Thyroid gland (tissue), 4 donors: Measurements from ENCODE around the gene TCEANC.

Experiments used
- POLR2A ChIP-seq, 2 donors: fragments of 450-650 bp; IDR thresholded peaks; one replicate each; pipeline ENCODE4 v1.6.1; 2017; ENCODE audit warnings: antibody characterized with exemption in 2 of 2, mild to moderate bottlenecking in 2 of 2, moderate library complexity in 1 of 2
- TF ChIP-seq, protein P1 (sequence below), 6 experiments: fragments of 200-600 bp in 3 of 6; fragments of 450-650 bp in 3 of 6; sonication (generic) in 3 of 6; IDR thresholded peaks; one replicate each; pipeline ENCODE4 v1.5.1; 2016 to 2019; ENCODE audit warnings: antibody characterized with exemption in 6 of 6, mild to moderate bottlenecking in 2 of 6, inconsistent platforms in 1 of 6, moderate library complexity in 1 of 6

- TF ChIP-seq, protein P1, sequence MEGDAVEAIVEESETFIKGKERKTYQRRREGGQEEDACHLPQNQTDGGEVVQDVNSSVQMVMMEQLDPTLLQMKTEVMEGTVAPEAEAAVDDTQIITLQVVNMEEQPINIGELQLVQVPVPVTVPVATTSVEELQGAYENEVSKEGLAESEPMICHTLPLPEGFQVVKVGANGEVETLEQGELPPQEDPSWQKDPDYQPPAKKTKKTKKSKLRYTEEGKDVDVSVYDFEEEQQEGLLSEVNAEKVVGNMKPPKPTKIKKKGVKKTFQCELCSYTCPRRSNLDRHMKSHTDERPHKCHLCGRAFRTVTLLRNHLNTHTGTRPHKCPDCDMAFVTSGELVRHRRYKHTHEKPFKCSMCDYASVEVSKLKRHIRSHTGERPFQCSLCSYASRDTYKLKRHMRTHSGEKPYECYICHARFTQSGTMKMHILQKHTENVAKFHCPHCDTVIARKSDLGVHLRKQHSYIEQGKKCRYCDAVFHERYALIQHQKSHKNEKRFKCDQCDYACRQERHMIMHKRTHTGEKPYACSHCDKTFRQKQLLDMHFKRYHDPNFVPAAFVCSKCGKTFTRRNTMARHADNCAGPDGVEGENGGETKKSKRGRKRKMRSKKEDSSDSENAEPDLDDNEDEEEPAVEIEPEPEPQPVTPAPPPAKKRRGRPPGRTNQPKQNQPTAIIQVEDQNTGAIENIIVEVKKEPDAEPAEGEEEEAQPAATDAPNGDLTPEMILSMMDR (IDR thresholded peaks at IDR 0.05): no peak
- TF ChIP-seq POLR2A (IDR thresholded peaks at IDR 0.05): peak; percentile 14 to 81
Measured at GRCh38 chrX:13652850-13653693, at the start of gene TCEANC.
